Panc1 (cell line): ENCODE measurements around the gene MVK.

Experiments used
- SIN3A ChIP-seq: IDR thresholded peaks from 2 replicates; pipeline ENCODE4 v1.6.1; 2012; ENCODE audit warnings: low read depth, mild to moderate bottlenecking, low read length, moderate library complexity, borderline replicate concordance; ENCODE audit not compliant: insufficient read depth
- TF ChIP-seq, protein P1 (sequence below): fragments of 450-650 bp; IDR thresholded peaks from 2 replicates; pipeline ENCODE4 v1.5.1; 2017; ENCODE audit warnings: mild to moderate bottlenecking

GRCh38 chr12:109617491-109617890 lies 43.9 kb downstream of the MVK start:
- TF ChIP-seq, protein P1, sequence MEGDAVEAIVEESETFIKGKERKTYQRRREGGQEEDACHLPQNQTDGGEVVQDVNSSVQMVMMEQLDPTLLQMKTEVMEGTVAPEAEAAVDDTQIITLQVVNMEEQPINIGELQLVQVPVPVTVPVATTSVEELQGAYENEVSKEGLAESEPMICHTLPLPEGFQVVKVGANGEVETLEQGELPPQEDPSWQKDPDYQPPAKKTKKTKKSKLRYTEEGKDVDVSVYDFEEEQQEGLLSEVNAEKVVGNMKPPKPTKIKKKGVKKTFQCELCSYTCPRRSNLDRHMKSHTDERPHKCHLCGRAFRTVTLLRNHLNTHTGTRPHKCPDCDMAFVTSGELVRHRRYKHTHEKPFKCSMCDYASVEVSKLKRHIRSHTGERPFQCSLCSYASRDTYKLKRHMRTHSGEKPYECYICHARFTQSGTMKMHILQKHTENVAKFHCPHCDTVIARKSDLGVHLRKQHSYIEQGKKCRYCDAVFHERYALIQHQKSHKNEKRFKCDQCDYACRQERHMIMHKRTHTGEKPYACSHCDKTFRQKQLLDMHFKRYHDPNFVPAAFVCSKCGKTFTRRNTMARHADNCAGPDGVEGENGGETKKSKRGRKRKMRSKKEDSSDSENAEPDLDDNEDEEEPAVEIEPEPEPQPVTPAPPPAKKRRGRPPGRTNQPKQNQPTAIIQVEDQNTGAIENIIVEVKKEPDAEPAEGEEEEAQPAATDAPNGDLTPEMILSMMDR: no peak
- TF ChIP-seq SIN3A: no peak
